GM12878 (cell line): ENCODE measurements around the gene CAMK4. TPM values are rescaled to one million over a fixed set of nuclear protein-coding genes. Genes with fewer than 3 reads are reported as not detected.

Experiments
- ATAC-seq: fragments of 200-7000 bp; cut with Tn5 transposase; 3 replicates; pipeline ENCODE4 v1.9.1; 2020; ENCODE audit warnings: mild to moderate bottlenecking, moderate library complexity
- BruUV-seq: library from RNA; stranded (reverse); fragments of 400-500 nt; replicated peaks from 2 replicates; lab custom pipeline; 2021; lab: Mats Ljungman, UMichigan
- CTCF ChIA-PET: fragments of 300-600 bp; sonication (Branson Sonifier 250); formaldehyde crosslinking; extraction: SDS; loops from one replicate; lab custom pipeline; 2021; ENCODE audit warnings: inconsistent platforms; lab: Yijun Ruan, JAX
- POLR2A ChIA-PET: fragments of 350-600 bp; formaldehyde crosslinking; extraction: SDS; loops from one replicate; lab custom pipeline; 2021; ENCODE audit warnings: inconsistent platforms; lab: Charles Lee
- RAD21 ChIA-PET: fragments of 300-600 bp; sonication (Branson Sonifier 250); formaldehyde crosslinking; loops from one replicate; lab custom pipeline; 2023; ENCODE audit warnings: antibody characterized with exemption; ENCODE audit not compliant: unreplicated experiment; lab: Charles Lee
- SMC1A ChIA-PET: fragments of 300-600 bp; sonication (Branson Sonifier 250); formaldehyde crosslinking; loops from one replicate; lab custom pipeline; 2023; ENCODE audit not compliant: unreplicated experiment, uncharacterized antibody; lab: Charles Lee
- DNase-seq: peaks from one replicate; pipeline ENCODE4 v3.0.0-alpha.2; 2011; ENCODE audit warnings: low read depth, low spot score
- FAIRE-seq: peaks from 3 replicates; lab custom pipeline; 2011; peaks lifted over from hg19 to GRCh38; lab: Jason Lieb, UNC
- H2AFZ ChIP-seq: 2 replicates; pipeline ENCODE4 v1.6.0; 2011; ENCODE audit warnings: low read depth, low read length, control low read depth; ENCODE audit not compliant: control insufficient read depth
- H3K27ac ChIP-seq: 2 replicates; pipeline ENCODE4 v1.5.1; 2011; ENCODE audit warnings: control low read depth; ENCODE audit not compliant: control insufficient read depth, insufficient read depth
- H3K27me3 ChIP-seq, 2 experiments: replicated peaks in 1 of 2; 2 replicates each; pipeline versions ENCODE4 v1.6.0 to v1.6.1; 2011; ENCODE audit warnings: low read length in 1 of 2; ENCODE audit not compliant: control insufficient read depth in 2 of 2, insufficient read depth in 2 of 2
- H3K36me3 ChIP-seq, 2 experiments: 2 replicates each; pipeline ENCODE4 v1.5.1; 2011; ENCODE audit warnings: low read length in 1 of 2; ENCODE audit not compliant: control insufficient read depth in 2 of 2, insufficient read depth in 2 of 2
- H3K4me1 ChIP-seq: 2 replicates; pipeline ENCODE4 v1.6.1; 2011; ENCODE audit warnings: mild to moderate bottlenecking, low read length, moderate library complexity, mixed read lengths; ENCODE audit not compliant: control insufficient read depth, insufficient read depth
- H3K4me2 ChIP-seq: 2 replicates; pipeline ENCODE4 v1.6.0; 2011; ENCODE audit warnings: control low read depth; ENCODE audit not compliant: control insufficient read depth, insufficient read depth
- H3K4me3 ChIP-seq: fragments of 200-600 bp; sonication (generic); 2 replicates; pipeline ENCODE4 v1.5.1; 2016
- H3K79me2 ChIP-seq: 2 replicates; pipeline ENCODE4 v1.6.0; 2011; ENCODE audit warnings: low read length; ENCODE audit not compliant: control insufficient read depth, insufficient read depth
- H3K9ac ChIP-seq: 2 replicates; pipeline ENCODE4 v1.8.0; 2011; ENCODE audit warnings: low read length, control low read depth, mixed read lengths; ENCODE audit not compliant: control insufficient read depth, insufficient read depth
- H3K9me3 ChIP-seq: replicated peaks from 3 replicates; pipeline ENCODE4 v1.5.1; 2011; ENCODE audit warnings: mild to moderate bottlenecking, low read length; ENCODE audit not compliant: control insufficient read depth, insufficient read depth
- H4K20me1 ChIP-seq: 2 replicates; pipeline ENCODE4 v1.6.0; 2011; ENCODE audit not compliant: control insufficient read depth, insufficient read depth
- FOXM1 ChIP-seq: IDR thresholded peaks from 2 replicates; pipeline ENCODE4 v1.6.1; 2012; ENCODE audit warnings: low read depth, mild to moderate bottlenecking, inconsistent platforms, low read length, moderate library complexity
- GABPA ChIP-seq: IDR thresholded peaks from 2 replicates; pipeline ENCODE4 v1.6.1; 2014; ENCODE audit warnings: antibody characterized with exemption, low read depth, mild to moderate bottlenecking, inconsistent platforms
- HDAC2 ChIP-seq: fragments of 200-600 bp; sonication (generic); IDR thresholded peaks from 2 replicates; pipeline ENCODE4 v1.6.1; 2017
- IRF5 ChIP-seq: fragments of 450-650 bp; IDR thresholded peaks from 2 replicates; pipeline ENCODE4 v1.6.1; 2017; ENCODE audit warnings: borderline replicate concordance
- KAT2A ChIP-seq: conservative IDR thresholded peaks from 2 replicates; pipeline ENCODE4 v1.6.1; 2011; ENCODE audit warnings: low read depth, low read length; ENCODE audit not compliant: control insufficient read depth
- NFXL1 ChIP-seq: fragments of 450-650 bp; IDR thresholded peaks from 2 replicates; pipeline ENCODE4 v1.6.1; 2017; ENCODE audit warnings: antibody characterized with exemption, mild to moderate bottlenecking, borderline replicate concordance
- REST ChIP-seq: IDR thresholded peaks from 2 replicates; pipeline ENCODE4 v1.6.1; 2012; ENCODE audit warnings: mild to moderate bottlenecking, low read depth, low read length
- ZZZ3 ChIP-seq: IDR thresholded peaks from 2 replicates; pipeline ENCODE4 v1.6.1; 2011; ENCODE audit warnings: low read depth; ENCODE audit not compliant: control insufficient read depth, insufficient read length
- in situ Hi-C: fragments of 300-500 bp; cut with MboI; formaldehyde crosslinking; loops from 9 replicates; pipeline ENCODE4 v1.14.3; 2018; ENCODE audit warnings: mixed read lengths
- intact Hi-C: fragments of 100-400 bp; cut with micrococcal nuclease; formaldehyde crosslinking; loops from one replicate; pipeline ENCODE4 v1.14.2; 2022; ENCODE audit not compliant: unreplicated experiment
- polyA plus RNA-seq, 11 experiments: library from polyadenylated mRNA; depleted of rRNA in 4 of 11; unstranded in 6 of 11; stranded (reverse) in 5 of 11; fragments of >200 nt; fragmentation: Nextera tagmentation in 4 of 11; fragmentation: Illumina TruSeq in 1 of 11; extraction: Ambion mirVana in 4 of 11; extraction: Trizol in 1 of 11; gene quantifications; 1 replicate in 1 of 11; 2 replicates in 10 of 11; pipeline versions ENCODE4 v1.2.1 to v1.2.3, GENCODE V29; 2011 to 2016; ENCODE audit warnings: inconsistent platforms in 2 of 11, missing spikeins in 2 of 11, low read depth in 1 of 11
- total RNA-seq, 4 experiments: library from RNA; depleted of rRNA in 3 of 4; stranded (reverse); fragments of >200 nt in 3 of 4; fragmentation: Illumina TruSeq in 1 of 4; extraction: Trizol in 1 of 4; gene quantifications; 2 replicates each; pipeline versions ENCODE4 v1.2.1 to v1.2.3, GENCODE V29; 2013 to 2021

The CAMK4 gene
- total and polyA plus RNA-seq, 10 of the 15 experiments (the other 5 are each of a cell fraction or from before 2014, with no cell fraction given), result 13.3 to 51.9 (median 35.3) TPM

- ChIA-PET POLR2A (interaction anchor here (0.9 kb wide), 1 partner anchor 9 kb away, joined by 3 read pairs; no protein-coding TSS in a partner anchor), RAD21 (interaction anchor here (1.1 kb wide), 1 partner anchor 21 kb away, joined by 3 read pairs; no protein-coding TSS in a partner anchor), SMC1A (interaction anchor here (1.6 kb wide), 2 partner anchors 32 to 92 kb away, joined by 3 read pairs; no protein-coding TSS in a partner anchor), CTCF (interaction anchor here (0.7 kb wide), 1 partner anchor 68 kb away, joined by 3 read pairs; no protein-coding TSS in a partner anchor)
- H2AFZ ChIP-seq, result no peak overlapping the region
- no peak overlapping the region for H3K4me2 ChIP-seq
- no peak for TF ChIP-seq FOXM1
- no peak for TF ChIP-seq IRF5
- no peak for TF ChIP-seq HDAC2
- TF ChIP-seq NFXL1, result no peak
- no peak for TF ChIP-seq GABPA
- TF ChIP-seq REST, result no peak
- TF ChIP-seq ZZZ3, result no peak
- no peak for TF ChIP-seq KAT2A
- no TSS peak for BruUV-seq
- in situ Hi-C loops (no loop called here), intact Hi-C loops (no loop called here)
- H3K36me3 ChIP-seq, result peaks cover 1 to 7% of the 10 kb centered on the region in 2 experiments
- no peaks in the 10 kb centered on the region for H3K4me1 ChIP-seq
- H4K20me1 ChIP-seq, result no peaks in the 10 kb centered on the region
- H3K79me2 ChIP-seq, result peaks cover 6% of the 10 kb centered on the region
- no peak for DNase-seq
- no peak overlapping the region for H3K9ac ChIP-seq
- H3K27ac ChIP-seq, result no peak overlapping the region
- no peaks in the 10 kb centered on the region for H3K27me3 ChIP-seq
- no peaks in the 10 kb centered on the region for H3K9me3 ChIP-seq
- no peak for FAIRE-seq
- no peak for ATAC-seq
- H3K4me3 ChIP-seq, result no peak overlapping the region
These were observed 122.8 kb downstream of the CAMK4 start for GRCh38 chr5:111347021-111347420.
